NB4 (cell line): ENCODE measurements around the gene PALD1.

ENCODE experiments used
- CTCF ChIP-seq: IDR thresholded peaks from one replicate; pipeline ENCODE4 v1.5.1; 2012; ENCODE audit warnings: low read depth, low read length
- MAX ChIP-seq: IDR thresholded peaks from 2 replicates; pipeline ENCODE4 v1.6.1; 2011; ENCODE audit warnings: low read depth, low read length
- MYC ChIP-seq: IDR thresholded peaks from 2 replicates; pipeline ENCODE4 v1.6.1; 2011; ENCODE audit warnings: low read depth, low read length
- POLR2A ChIP-seq: IDR thresholded peaks from 2 replicates; pipeline ENCODE4 v1.6.1; 2011; ENCODE audit warnings: mild to moderate bottlenecking; ENCODE audit not compliant: insufficient read length; ENCODE audit errors: extremely low read depth

GRCh38 chr10:70599791-70600190 lies 121.2 kb downstream of the PALD1 start:
- TF ChIP-seq CTCF (no peak), POLR2A (no peak), MYC (no peak), MAX (no peak)
